Left lung (tissue), 10 donors: Measurements from ENCODE around the gene PECR. TPM values are rescaled to one million over a fixed set of nuclear protein-coding genes. Genes with fewer than 3 reads are reported as not detected.

ENCODE experiments used
- ATAC-seq: fragments of 200-7000 bp; cut with Tn5 transposase; one replicate; pipeline ENCODE4 v1.9.1; 2020; ENCODE audit warnings: moderate library complexity
- DNase-seq, 4 donors: peaks; one replicate each; pipeline ENCODE4 v3.0.0-alpha.2; 2013 to 2020
- H3K27ac ChIP-seq, 2 donors: fragments of 200-600 bp; sonication (generic) in 1 of 2; one replicate each; pipeline versions ENCODE4 v1.5.0 to v1.8.0; 2020 to 2021
- H3K27me3 ChIP-seq, 2 donors: fragments of 200-600 bp; sonication (generic) in 1 of 2; one replicate each; pipeline versions ENCODE4 v1.5.0 to v1.8.0; 2020 to 2021
- H3K36me3 ChIP-seq, 2 donors: fragments of 200-600 bp; sonication (generic) in 1 of 2; one replicate each; pipeline versions ENCODE4 v1.5.0 to v1.8.0; 2020 to 2021
- H3K4me1 ChIP-seq, 2 donors: fragments of 200-600 bp; one replicate each; pipeline ENCODE4 v1.8.0; 2021
- H3K4me3 ChIP-seq, 2 donors: fragments of 200-600 bp; sonication (generic) in 1 of 2; one replicate each; pipeline versions ENCODE4 v1.5.0 to v1.8.0; 2020 to 2021; ENCODE audit warnings: mild to moderate bottlenecking in 1 of 2
- H3K9me3 ChIP-seq, 2 donors: fragments of 200-600 bp; sonication (generic) in 1 of 2; one replicate each; pipeline versions ENCODE4 v1.5.0 to v1.8.0; 2020 to 2021
- intact Hi-C, 2 donors: fragments of 100-400 bp; cut with DNase I; formaldehyde crosslinking; loops; one replicate each; pipeline versions ENCODE4 v1.11.2 to v1.14.2; 2022
- polyA plus RNA-seq, 6 donors: library from polyadenylated mRNA; unstranded; fragments of 120-200 nt; gene quantifications; one replicate each; pipeline ENCODE4 v1.2.1, GENCODE V29; 2013; ENCODE audit not compliant: insufficient read length in 6 of 6
- total RNA-seq, 2 donors: library from RNA; stranded (reverse); fragmentation: NEBNext Ultra II Directional; extraction: Animal tissue kit (Norgen Biotek cat#: 25700); gene quantifications; one replicate each; pipeline ENCODE4 v1.2.1, GENCODE V29; 2021
- TF ChIP-seq, protein P1 (sequence below), 2 donors: fragments of 200-600 bp; sonication (generic) in 1 of 2; IDR thresholded peaks; one replicate each; pipeline versions ENCODE4 v1.5.0 to v1.8.0; 2021; ENCODE audit warnings: antibody characterized with exemption in 2 of 2
- donor health status: DM: no; HTN: yes; CAD: no.
- donor health status: DM: no; HTN: no; CAD: no.

PECR gene
- total and polyA plus RNA-seq, 8 donors = 9.8 to 17.3 (median 11.6) TPM

DNA sequence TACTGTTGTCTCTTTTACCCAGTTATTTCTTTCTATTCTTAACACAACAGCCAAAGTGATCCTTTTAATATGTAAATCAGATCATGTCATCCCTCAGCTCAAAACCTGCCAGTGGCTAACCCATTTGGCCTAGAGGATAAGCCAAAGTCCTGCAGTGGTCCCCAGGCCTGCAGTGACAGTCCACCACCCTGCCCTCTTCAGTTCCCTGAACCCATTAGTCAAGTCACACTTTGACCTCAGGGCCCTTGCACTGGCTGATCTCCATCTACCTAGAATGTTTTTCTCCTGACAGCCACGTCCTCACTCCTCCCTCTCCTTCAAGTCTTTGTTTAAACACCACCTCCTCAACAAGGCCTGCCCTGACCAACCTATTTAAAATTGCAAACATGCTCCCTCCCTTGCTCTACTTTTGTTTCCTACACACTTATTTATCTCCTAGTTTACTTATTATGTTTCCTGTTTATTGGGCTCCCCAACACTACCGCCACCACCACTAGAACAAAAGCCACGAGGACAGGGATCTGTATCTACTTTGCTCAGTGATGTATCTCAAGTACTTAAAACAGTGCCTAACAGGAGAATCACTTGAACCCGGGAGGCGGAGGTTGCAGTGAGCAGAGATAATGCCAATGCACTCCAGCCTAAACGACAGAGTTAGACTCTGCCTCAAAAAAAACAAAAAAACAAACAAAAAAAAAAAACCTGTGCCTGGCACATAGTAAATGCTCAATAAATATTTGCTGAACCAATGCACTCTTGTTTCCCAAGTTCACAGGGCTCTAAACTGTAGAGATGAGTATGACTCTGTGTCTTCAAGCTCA is 77.5 kb downstream of the PECR start:
- DNase-seq (no peak), ATAC-seq (peak; percentile 15)
- Histone ChIP-seq H3K4me3 (no peak overlapping the region), H3K4me1 (peaks cover 0 to 36% of the 10 kb centered on the region in 2 donors), H3K27me3 (no peaks in the 10 kb centered on the region), H3K27ac (no peak overlapping the region), H3K36me3 (no peaks in the 10 kb centered on the region), H3K9me3 (no peaks in the 10 kb centered on the region)
- TF ChIP-seq, protein P1, sequence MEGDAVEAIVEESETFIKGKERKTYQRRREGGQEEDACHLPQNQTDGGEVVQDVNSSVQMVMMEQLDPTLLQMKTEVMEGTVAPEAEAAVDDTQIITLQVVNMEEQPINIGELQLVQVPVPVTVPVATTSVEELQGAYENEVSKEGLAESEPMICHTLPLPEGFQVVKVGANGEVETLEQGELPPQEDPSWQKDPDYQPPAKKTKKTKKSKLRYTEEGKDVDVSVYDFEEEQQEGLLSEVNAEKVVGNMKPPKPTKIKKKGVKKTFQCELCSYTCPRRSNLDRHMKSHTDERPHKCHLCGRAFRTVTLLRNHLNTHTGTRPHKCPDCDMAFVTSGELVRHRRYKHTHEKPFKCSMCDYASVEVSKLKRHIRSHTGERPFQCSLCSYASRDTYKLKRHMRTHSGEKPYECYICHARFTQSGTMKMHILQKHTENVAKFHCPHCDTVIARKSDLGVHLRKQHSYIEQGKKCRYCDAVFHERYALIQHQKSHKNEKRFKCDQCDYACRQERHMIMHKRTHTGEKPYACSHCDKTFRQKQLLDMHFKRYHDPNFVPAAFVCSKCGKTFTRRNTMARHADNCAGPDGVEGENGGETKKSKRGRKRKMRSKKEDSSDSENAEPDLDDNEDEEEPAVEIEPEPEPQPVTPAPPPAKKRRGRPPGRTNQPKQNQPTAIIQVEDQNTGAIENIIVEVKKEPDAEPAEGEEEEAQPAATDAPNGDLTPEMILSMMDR (IDR thresholded peaks at IDR 0.05) = no peak
- intact Hi-C loops = no loop called here

DNA sequence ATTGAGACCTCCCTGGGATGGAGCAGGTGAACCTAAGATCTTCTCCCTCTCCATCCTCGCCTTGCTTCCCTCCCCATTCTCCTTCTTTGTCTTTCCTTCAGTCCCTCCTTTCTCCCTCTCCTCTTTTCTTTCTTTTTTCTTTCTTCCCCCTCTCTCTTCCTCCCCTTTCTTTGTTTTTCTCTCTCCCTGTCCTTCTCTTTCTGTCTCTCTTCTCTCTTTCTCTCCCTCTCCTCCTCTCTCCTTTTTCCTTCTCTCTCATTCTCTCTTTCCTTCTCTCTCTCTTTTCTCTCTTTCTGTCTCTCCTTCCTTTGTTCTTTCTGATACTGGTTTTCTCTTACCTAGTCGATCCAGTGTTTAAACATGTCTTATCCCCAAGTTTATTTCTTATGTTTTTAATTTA is 78.9 kb downstream of the PECR start:
- intact Hi-C loops = no loop called here
- Histone ChIP-seq H3K9me3 (no peaks in the 10 kb centered on the region), H3K27ac (no peak overlapping the region), H3K27me3 (no peaks in the 10 kb centered on the region), H3K36me3 (peaks cover 0 to 2% of the 10 kb centered on the region in 2 donors), H3K4me1 (peaks cover 0 to 40% of the 10 kb centered on the region in 2 donors), H3K4me3 (no peak overlapping the region)
- ATAC-seq = no peak
- TF ChIP-seq, protein P1 (IDR thresholded peaks at IDR 0.05) = no peak
- DNase-seq = no peak

DNA sequence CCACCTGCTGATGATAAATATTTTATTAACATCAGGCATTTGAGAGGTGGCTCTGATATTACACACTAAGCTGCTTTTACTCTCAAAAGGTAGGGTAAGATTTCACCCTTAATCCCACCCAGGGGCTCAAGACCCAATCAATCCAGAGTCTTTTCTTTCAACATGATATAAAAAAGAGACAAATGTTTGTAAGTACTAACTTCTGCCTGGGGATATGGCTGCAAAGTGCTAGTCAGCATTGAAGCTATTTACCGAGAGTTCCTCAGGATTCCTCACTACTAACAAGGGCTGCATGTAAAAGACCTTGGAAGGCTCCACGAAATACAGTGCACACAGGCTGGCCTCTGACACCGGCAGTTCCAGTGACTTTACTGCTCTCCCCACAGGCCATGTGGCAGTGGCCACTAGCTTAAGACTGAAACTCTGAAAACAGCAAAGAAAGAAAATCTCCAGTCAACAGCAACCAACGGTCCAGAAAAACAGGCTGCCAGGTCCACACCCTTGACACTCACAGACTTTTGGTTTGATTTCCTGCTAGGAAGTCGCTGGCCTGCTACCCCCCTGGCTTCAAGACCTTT is 79.4 kb downstream of the PECR start:
- ATAC-seq (no peak), DNase-seq (no peak)
- Histone ChIP-seq H3K9me3 (no peaks in the 10 kb centered on the region), H3K4me3 (no peak overlapping the region), H3K4me1 (peaks cover 0 to 40% of the 10 kb centered on the region in 2 donors), H3K36me3 (peaks cover 0 to 4% of the 10 kb centered on the region in 2 donors), H3K27ac (no peak overlapping the region), H3K27me3 (no peaks in the 10 kb centered on the region)
- TF ChIP-seq, protein P1 (IDR thresholded peaks at IDR 0.05) = no peak
- intact Hi-C loops = no loop called here

DNA sequence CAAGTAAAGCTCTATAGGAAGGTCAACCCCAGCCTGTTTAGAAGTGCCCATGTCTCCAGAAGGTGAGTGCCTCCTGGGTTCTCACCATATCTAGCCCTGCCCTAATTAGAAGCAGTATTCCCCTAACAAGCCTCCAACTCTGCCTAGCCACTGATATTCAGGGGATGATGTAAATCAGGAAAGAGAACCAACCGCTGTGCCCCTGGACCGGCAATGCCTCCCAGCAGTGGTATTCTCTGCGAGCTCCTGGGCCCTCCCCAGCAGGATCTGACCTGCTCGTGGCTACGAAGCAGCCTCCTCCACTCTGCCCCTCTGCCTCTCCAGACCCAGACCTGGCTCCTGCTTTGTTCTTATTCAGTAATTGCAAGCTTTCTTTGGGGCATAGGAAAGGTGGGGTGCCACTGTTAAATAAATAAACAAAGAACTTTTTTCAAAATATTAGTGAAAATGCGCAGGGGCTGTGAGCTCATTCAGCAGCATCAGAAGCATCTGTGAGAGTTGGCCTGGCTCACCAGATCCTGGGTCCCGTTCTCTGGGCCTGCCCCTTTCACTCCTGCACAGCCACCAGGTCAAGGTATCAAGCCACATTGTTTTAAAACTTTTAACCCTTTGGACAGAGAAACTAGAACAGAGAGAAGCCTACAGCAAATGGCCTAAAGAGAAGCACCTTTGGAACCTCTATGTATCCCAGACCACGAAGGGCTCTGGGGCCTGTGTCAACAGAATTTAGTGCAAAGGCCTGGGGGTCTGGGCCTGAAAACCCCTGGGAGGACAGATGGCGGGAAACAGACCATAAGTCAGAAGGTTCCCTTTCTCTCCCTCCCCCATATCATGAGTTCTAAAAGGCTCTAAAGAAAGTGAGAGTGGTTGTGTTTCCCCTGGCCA is 80.2 kb downstream of the PECR start:
- ATAC-seq = no peak

More for the DNA sequence above, 80.2 kb downstream of the PECR start:
- Histone ChIP-seq H3K4me3 (no peak overlapping the region), H3K27ac (no peak overlapping the region), H3K4me1 (peaks cover 0 to 33% of the 10 kb centered on the region in 2 donors), H3K27me3 (no peaks in the 10 kb centered on the region), H3K9me3 (no peaks in the 10 kb centered on the region), H3K36me3 (peaks cover 0 to 5% of the 10 kb centered on the region in 2 donors)
- DNase-seq = no peak
- intact Hi-C loops = no loop called here
- TF ChIP-seq, protein P1 (IDR thresholded peaks at IDR 0.05) = no peak
